Measurements from ENCODE around the gene MTA2. TPM values are rescaled to one million over a fixed set of nuclear protein-coding genes. Genes with fewer than 3 reads are reported as not detected.
"Not testable (repeated sequence)": the region's sequence is repeated elsewhere in the genome, so short reads cannot be mapped to it uniquely, and the experiment has no call there.

MTA2 gene
- total RNA-seq, 2 experiments from 2014 or later: 191 to 197 TPM

GRCh38 chr11:62632492-62632891 lies 30.8 kb upstream of the MTA2 start:
- Mint-ChIP-seq H3K4me1 (ENCODE audit: low read depth) (peaks cover 21% of the 10 kb centered on the region), H3K36me3 (ENCODE audit: low read depth) (peaks cover 53% of the 10 kb centered on the region), H3K27ac (peak overlapping the region; percentile 63), H3K27me3 (ENCODE audit: low read depth) (no peaks in the 10 kb centered on the region), H3K4me3 (no peak overlapping the region), H3K9me3 (no peaks in the 10 kb centered on the region)
- CTCF ChIA-PET: no interaction called here
- no peak for DNase-seq
- intact Hi-C loops (cut with micrococcal nuclease): no loop called here

- no peaks in the 10 kb centered on the region for H3K27me3 Mint-ChIP-seq (ENCODE audit: low read depth)
- H3K36me3 Mint-ChIP-seq (ENCODE audit: low read depth): peaks cover 47% of the 10 kb centered on the region
- intact Hi-C loops (cut with micrococcal nuclease): no loop called here
- no peaks in the 10 kb centered on the region for H3K9me3 Mint-ChIP-seq
- H3K4me3 Mint-ChIP-seq: no peak overlapping the region
- H3K27ac Mint-ChIP-seq: no peak overlapping the region
- DNase-seq: no peak
- H3K4me1 Mint-ChIP-seq (ENCODE audit: low read depth): peaks cover 2% of the 10 kb centered on the region
- CTCF ChIA-PET: interaction anchor here (0.8 to 1.1 kb wide), 2 partner anchors 8 to 16 kb away, joined by 3 read pairs; no protein-coding TSS in a partner anchor
Observed at GRCh38 chr11:62627713-62628112, 26.0 kb upstream of the MTA2 start.

GRCh38 chr11:62622476-62623089 lies 20.9 kb upstream of the MTA2 start:
- Mint-ChIP-seq H3K9me3 (no peaks in the 10 kb centered on the region), H3K4me1 (ENCODE audit: low read depth) (peaks cover 23% of the 10 kb centered on the region), H3K27ac (peak overlapping the region; percentile 90), H3K27me3 (ENCODE audit: low read depth) (no peaks in the 10 kb centered on the region), H3K4me3 (peak overlapping the region; percentile 89), H3K36me3 (ENCODE audit: low read depth) (peaks cover 30% of the 10 kb centered on the region)
- intact Hi-C loops (cut with micrococcal nuclease): loop anchor here (1.0 to 2.0 kb wide), 4 partner anchors 18 to 32 kb away; partner anchors contain the start of genes GANAB and TUT1
- CTCF ChIA-PET: interaction anchor here (0.5 to 0.8 kb wide), 2 partner anchors 60 to 260 kb away, joined by 3 read pairs; no protein-coding TSS in a partner anchor
- DNase-seq: no peak

DNA sequence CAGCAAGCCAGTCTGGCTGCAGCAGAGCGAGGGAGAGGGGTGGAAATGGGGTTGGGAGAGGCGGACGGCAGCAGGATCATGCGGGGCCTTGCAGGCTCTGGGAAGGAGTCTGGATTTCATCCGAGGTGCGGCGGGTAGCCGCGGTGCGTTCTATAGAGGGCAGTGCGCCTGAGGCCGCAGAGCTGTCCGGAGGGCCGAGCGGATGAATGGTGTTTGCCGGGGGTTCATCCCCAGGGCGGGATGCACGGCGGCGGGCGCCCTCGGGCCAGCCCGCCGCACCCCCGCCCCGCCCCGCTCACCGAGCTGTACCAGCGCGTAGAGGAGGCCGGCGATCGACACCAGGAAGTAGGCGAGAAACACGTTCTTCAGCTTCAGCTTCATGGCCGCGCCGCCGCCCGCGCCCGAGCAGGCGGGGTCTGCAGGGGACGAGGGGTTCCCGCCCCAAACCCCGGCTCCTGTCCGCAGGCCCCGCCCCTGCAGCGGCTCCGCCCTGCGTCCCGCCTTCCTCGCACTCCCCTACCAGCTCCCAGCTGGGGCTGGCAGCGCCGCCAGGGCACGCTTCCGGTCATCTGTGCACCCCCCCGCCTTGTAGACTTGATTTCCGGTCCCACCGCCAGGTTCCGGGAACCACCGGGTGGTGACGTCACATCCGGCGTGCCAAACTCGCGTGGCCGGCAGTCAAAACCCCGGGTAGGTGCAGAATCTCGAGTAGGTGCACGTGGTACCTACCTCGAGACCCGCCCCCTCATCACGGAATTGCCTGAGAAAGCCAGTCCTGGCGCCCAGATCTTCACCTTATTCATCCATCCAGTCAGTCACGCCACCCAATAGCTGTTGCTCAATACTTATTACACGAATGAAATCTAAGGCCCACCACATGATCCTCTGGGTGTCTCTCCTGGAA lies 20.2 kb upstream of the MTA2 start, which contains the start of gene B3GAT3:
TSS of gene B3GAT3 (minus strand) at position 420 of the 904 bp plus-strand sequence. CDS start at position 381, 39 bp downstream.
- Mint-ChIP-seq H3K4me3 (peak within 1 kb of the TSS; percentile 89), H3K36me3 (ENCODE audit: low read depth) (peaks cover 28% of the 10 kb centered on the region), H3K27ac (peak within 1 kb of the TSS; percentile 93), H3K9me3 (no peaks in the 10 kb centered on the region), H3K27me3 (ENCODE audit: low read depth) (no peaks in the 10 kb centered on the region), H3K4me1 (ENCODE audit: low read depth) (peaks cover 23% of the 10 kb centered on the region)
- intact Hi-C loops (cut with micrococcal nuclease): loop anchor here (1.0 to 2.0 kb wide), 5 partner anchors 10 to 31 kb away; partner anchors contain the start of genes EML3, GANAB and TUT1
- CTCF ChIA-PET: interaction anchor here (0.5 to 1.7 kb wide), 8 partner anchors 10 to 261 kb away, joined by 3 to 9 read pairs (median 3); partner anchors contain the start of genes EML3 and TUT1
- DNase-seq: peak; percentile 97

- Mint-ChIP-seq H3K4me1 (ENCODE audit: low read depth) (peaks cover 25% of the 10 kb centered on the region), H3K4me3 (peak overlapping the region; percentile 89), H3K36me3 (ENCODE audit: low read depth) (peaks cover 24% of the 10 kb centered on the region), H3K27me3 (ENCODE audit: low read depth) (no peaks in the 10 kb centered on the region), H3K27ac (peak overlapping the region; percentile 93), H3K9me3 (no peaks in the 10 kb centered on the region)
- CTCF ChIA-PET: interaction anchor here (0.6 to 1.7 kb wide), 6 partner anchors 9 to 74 kb away, joined by 3 to 9 read pairs (median 4); partner anchors contain the start of genes EML3 and TUT1
- intact Hi-C loops (cut with micrococcal nuclease): loop anchor here (1.0 kb wide), 1 partner anchor 9 kb away; the partner anchor contains the start of gene EML3
- no peak for DNase-seq
Observed at GRCh38 chr11:62621027-62621566, 19.4 kb upstream of the MTA2 start.

DNA sequence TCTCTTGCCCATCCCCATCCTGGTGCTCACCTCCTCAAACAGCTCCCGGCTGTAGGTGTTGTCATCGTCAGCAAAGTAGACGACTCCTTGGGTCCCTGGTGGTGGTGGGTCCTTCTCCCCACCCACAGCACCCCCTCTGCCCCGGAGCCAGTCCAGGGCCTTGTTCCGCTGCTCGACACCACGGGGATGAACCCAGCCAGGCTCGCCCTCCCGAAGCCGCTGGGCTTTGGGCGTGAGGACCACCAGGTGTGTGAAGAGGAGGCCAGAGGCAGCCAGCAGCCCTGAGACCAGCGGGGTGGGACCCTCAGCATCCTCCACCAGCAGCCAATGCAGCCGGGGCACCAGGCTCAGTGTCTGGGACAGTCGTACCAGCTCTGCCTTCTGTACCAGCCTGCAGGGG lies 15.3 kb upstream of the MTA2 start:
- peaks cover 17% of the 10 kb centered on the region for H3K36me3 Mint-ChIP-seq (ENCODE audit: low read depth)
- H3K9me3 Mint-ChIP-seq; DNase-seq; H3K4me3 Mint-ChIP-seq; H3K27ac Mint-ChIP-seq; intact Hi-C loops (cut with micrococcal nuclease); H3K27me3 Mint-ChIP-seq (ENCODE audit: low read depth): not testable (repeated sequence)
- H3K4me1 Mint-ChIP-seq (ENCODE audit: low read depth): peaks cover 39% of the 10 kb centered on the region
- CTCF ChIA-PET: interaction anchor here (0.6 kb wide), 1 partner anchor 174 kb away, joined by 3 read pairs; no protein-coding TSS in a partner anchor

DNA sequence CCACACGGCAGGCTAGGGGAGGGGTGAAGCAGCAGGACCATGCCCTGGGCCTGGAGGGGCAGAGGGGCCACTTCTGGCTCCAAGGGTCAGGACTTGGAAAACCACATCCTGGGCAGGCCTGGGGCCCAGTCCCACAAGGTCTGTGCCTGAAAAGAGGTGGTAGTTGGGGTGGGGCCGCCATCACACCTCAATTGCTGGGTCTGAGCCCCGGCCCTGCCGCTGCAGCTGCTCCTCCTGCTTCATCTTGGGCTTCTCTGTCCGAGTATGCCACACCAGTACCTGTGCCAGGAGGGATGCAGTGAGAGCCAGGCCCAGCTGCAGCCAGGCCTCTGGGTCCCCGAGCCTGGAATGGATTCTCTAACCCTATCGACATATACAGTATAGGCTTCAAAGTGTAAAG lies 13.9 kb upstream of the MTA2 start:
- H3K4me3 Mint-ChIP-seq: no peak overlapping the region
- CTCF ChIA-PET: no interaction called here
- no peaks in the 10 kb centered on the region for H3K9me3 Mint-ChIP-seq
- peaks cover 46% of the 10 kb centered on the region for H3K4me1 Mint-ChIP-seq (ENCODE audit: low read depth)
- H3K27ac Mint-ChIP-seq: no peak overlapping the region
- DNase-seq: no peak
- peaks cover 17% of the 10 kb centered on the region for H3K36me3 Mint-ChIP-seq (ENCODE audit: low read depth)
- intact Hi-C loops (cut with micrococcal nuclease): no loop called here
- no peaks in the 10 kb centered on the region for H3K27me3 Mint-ChIP-seq (ENCODE audit: low read depth)

DNA sequence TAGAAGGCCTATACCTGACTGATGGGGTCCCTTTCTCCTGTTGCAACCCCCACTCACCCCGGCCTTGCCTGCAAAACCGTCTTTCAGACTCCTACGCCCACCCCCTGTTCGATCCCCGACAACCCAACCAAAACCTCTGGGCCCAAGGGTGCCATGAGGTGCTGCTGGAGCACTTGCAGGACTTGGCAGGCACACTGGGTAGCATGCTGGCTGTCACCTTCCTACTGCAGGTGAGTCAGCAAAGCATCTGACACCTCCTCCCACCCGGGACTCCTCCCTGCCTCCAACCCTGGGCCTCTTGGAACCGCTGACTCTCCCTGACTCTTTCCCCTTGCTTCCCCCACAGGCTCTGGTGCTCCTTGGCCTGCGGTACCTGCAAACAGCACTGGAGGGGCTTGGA lies 12.6 kb upstream of the MTA2 start:
- H3K4me1 Mint-ChIP-seq (ENCODE audit: low read depth): peaks cover 46% of the 10 kb centered on the region
- H3K27me3 Mint-ChIP-seq (ENCODE audit: low read depth): no peaks in the 10 kb centered on the region
- peak overlapping the region; percentile 86 for H3K27ac Mint-ChIP-seq
- intact Hi-C loops (cut with micrococcal nuclease): loop anchor here (5.0 kb wide), 1 partner anchor 158 kb away; the partner anchor contains the start of gene TAF6L
- no peak overlapping the region for H3K4me3 Mint-ChIP-seq
- peak; percentile 75 for DNase-seq
- H3K9me3 Mint-ChIP-seq: no peaks in the 10 kb centered on the region
- H3K36me3 Mint-ChIP-seq (ENCODE audit: low read depth): peaks cover 23% of the 10 kb centered on the region
- CTCF ChIA-PET: interaction anchor here (1.5 kb wide), 2 partner anchors 20 to 22 kb away, joined by 3 to 8 read pairs; no protein-coding TSS in a partner anchor

DNA sequence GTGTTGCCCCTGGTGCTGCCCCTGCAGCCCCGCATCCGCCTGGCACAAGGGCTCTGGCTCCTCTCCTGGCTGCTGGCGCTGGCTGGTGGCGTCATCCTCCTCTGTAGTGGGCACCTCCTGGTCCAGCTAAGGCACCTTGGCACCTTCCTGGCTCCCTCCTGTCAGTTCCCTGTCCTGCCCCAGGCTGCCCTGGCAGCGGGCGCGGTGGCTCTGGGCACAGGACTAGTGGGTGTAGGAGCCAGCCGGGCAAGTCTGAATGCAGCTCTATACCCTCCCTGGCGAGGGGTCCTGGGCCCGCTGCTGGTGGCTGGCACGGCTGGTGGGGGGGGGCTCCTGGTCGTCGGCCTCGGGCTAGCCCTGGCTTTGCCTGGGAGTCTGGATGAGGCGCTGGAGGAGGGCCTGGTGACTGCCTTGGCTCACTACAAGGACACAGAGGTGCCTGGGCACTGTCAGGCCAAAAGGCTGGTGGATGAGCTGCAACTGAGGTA lies 11.7 kb upstream of the MTA2 start:
- CTCF ChIA-PET: interaction anchor here (0.5 to 1.5 kb wide), 3 partner anchors 14 to 30 kb away, joined by 3 to 8 read pairs (median 3); no protein-coding TSS in a partner anchor
- intact Hi-C loops (cut with micrococcal nuclease): loop anchor here (5.0 kb wide), 1 partner anchor 159 kb away; the partner anchor contains the start of gene TAF6L
- H3K27ac Mint-ChIP-seq: peak overlapping the region; percentile 87
- H3K4me3 Mint-ChIP-seq: peak overlapping the region; percentile 43
- peaks cover 47% of the 10 kb centered on the region for H3K4me1 Mint-ChIP-seq (ENCODE audit: low read depth)
- H3K36me3 Mint-ChIP-seq (ENCODE audit: low read depth): peaks cover 23% of the 10 kb centered on the region
- DNase-seq: no peak
- H3K27me3 Mint-ChIP-seq (ENCODE audit: low read depth): no peaks in the 10 kb centered on the region
- H3K9me3 Mint-ChIP-seq: no peaks in the 10 kb centered on the region

DNA sequence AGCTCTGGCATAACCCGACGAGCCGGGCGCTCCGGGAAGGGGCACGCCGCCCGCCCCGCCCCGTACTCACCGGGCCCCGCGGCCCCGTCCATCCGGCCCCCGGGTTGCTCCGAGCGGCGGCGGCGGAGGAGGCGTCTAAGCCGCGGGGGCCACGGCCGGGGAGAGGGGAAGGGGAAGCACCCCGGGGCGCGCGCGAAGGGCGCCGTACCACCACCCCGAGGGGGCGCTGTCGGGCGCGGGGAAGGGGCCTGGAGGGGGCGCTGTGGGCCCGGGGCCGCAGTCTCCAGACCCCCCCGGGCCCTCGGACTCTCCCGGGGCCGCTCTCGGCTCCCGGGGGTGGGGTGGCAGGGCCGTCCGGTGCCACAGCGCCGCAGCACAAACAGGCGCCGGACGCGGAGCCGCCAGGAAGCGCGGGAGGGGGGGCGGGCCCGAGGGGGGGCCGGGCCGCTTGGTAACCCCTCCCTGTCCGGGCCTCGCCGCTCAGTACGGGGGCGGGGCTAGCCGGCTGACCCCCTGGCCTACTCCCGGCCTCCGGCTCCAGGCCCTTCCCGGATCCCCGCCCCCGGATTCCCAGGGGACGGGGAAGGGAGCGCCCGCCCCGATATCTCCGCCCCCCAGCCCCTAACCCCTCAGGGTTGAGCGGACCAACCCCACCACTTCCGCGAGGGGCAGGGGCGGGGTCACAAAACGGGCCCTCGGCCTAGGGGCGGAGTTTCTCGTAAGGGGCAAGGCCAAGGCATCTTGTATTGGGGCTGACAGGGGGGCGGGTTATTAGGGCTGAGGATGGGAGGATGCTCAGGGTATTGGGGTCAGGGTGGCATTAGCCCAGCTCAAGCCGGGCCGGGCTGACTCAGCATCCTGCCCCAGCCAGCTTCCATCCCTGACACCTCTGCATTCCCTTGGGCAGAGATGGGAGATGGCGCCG lies 11.0 kb upstream of the MTA2 start, which contains the start of the genes EML3 and ROM1:
TSS of gene EML3 (minus strand) at position 410 of the 925 bp plus-strand sequence. CDS start at position 92, 318 bp downstream.
TSS of gene ROM1 (plus strand) at position 892 of the 925 bp plus-strand sequence. CDS start at position 917, 25 bp downstream.
- Mint-ChIP-seq H3K9me3 (no peaks in the 10 kb centered on the region), H3K36me3 (ENCODE audit: low read depth) (peaks cover 25% of the 10 kb centered on the region), H3K27ac (peak within 1 kb of the TSS; percentile 98), H3K27me3 (ENCODE audit: low read depth) (no peaks in the 10 kb centered on the region), H3K4me1 (ENCODE audit: low read depth) (peaks cover 54% of the 10 kb centered on the region), H3K4me3 (peak within 1 kb of the TSS; percentile 99)
- intact Hi-C loops (cut with micrococcal nuclease): loop anchor here (1.0 to 5.0 kb wide), 5 partner anchors 9 to 160 kb away; partner anchors contain the start of genes B3GAT3, C11orf98, CSKMT and GANAB
- CTCF ChIA-PET: interaction anchor here (0.5 to 5.3 kb wide), 17 partner anchors 8 to 188 kb away, joined by 3 to 28 read pairs (median 4); partner anchors contain the start of genes C11orf98, CSKMT, MTA2 and TUT1
- peak; percentile 84 for DNase-seq
